HUES48 (cell line): ENCODE measurements around the gene PTPRD.

Experiments used
- H3K27ac ChIP-seq: one replicate; pipeline ENCODE4 v1.7.0; 2013; ENCODE audit warnings: low read depth, low read length, inconsistent platforms
- H3K27me3 ChIP-seq: 2 replicates; pipeline ENCODE4 v1.6.1; 2013; ENCODE audit warnings: mild to moderate bottlenecking, low read length; ENCODE audit not compliant: control insufficient read depth, insufficient read depth
- H3K36me3 ChIP-seq: 2 replicates; pipeline ENCODE4 v1.6.1; 2013; ENCODE audit warnings: low read length; ENCODE audit not compliant: control insufficient read depth, insufficient read depth
- H3K4me1 ChIP-seq: 2 replicates; pipeline ENCODE4 v1.6.1; 2013; ENCODE audit warnings: mild to moderate bottlenecking, low read length; ENCODE audit not compliant: control insufficient read depth, insufficient read depth
- H3K4me3 ChIP-seq: 2 replicates; pipeline ENCODE4 v1.5.1; 2013; ENCODE audit warnings: mild to moderate bottlenecking, low read depth, low read length
- H3K9ac ChIP-seq: 2 replicates; pipeline ENCODE4 v1.6.1; 2013; ENCODE audit warnings: mild to moderate bottlenecking, low read depth, low read length, moderate library complexity
- H3K9me3 ChIP-seq: 2 replicates; pipeline ENCODE4 v1.6.1; 2013; ENCODE audit warnings: low read length; ENCODE audit not compliant: control insufficient read depth, insufficient read depth

PTPRD gene

DNA sequence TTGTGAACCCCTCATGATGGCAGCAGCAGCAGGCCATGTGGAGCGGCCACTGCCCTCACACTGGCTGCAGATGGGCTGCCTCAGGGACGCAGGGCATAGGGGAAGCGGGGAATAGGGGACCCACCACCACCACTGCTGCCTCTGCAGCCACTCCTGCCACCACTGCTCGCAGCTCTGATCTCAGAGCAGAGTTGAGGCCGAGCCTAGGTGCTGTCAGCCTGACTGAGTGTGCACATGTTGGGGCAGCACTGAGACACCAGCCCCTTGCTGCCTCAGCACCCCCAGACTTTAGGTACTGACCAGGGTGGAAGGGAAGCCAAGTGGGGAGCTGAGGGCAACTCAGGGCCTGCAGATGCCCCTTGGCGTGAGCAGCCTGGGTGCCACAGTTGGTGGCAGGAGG is 1969.3 kb downstream of the PTPRD start:
- no peak overlapping the region for H3K27ac ChIP-seq
- H3K9ac ChIP-seq: no peak overlapping the region
- H3K27me3 ChIP-seq: no peaks in the 10 kb centered on the region
- no peaks in the 10 kb centered on the region for H3K9me3 ChIP-seq
- H3K4me1 ChIP-seq: peaks cover 16% of the 10 kb centered on the region
- no peaks in the 10 kb centered on the region for H3K36me3 ChIP-seq
- H3K4me3 ChIP-seq: no peak overlapping the region

GRCh38 chr9:8640761-8641160 is 1972.0 kb downstream of the PTPRD start:
- no peaks in the 10 kb centered on the region for H3K27me3 ChIP-seq
- H3K9ac ChIP-seq: no peak overlapping the region
- no peak overlapping the region for H3K4me3 ChIP-seq
- peaks cover 10% of the 10 kb centered on the region for H3K4me1 ChIP-seq
- no peaks in the 10 kb centered on the region for H3K36me3 ChIP-seq
- H3K9me3 ChIP-seq: no peaks in the 10 kb centered on the region
- H3K27ac ChIP-seq: no peak overlapping the region

DNA sequence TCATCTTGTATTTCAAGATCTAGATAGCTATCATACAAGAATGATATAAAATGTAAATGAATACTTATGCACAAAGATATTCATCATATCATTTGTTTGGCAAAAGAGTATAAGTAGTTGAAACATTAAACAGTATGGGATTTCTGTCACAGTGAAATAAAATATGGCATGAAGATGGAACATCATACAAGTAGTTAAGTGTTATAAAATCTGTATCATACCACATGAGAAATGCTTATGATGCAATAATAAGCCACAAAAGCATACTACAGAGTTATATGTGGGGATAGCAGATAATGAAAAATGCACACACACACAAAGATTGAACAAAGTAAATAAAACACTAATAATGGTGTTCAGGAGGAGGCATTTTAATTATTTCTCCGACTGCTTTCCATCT is 1975.2 kb downstream of the PTPRD start:
- Histone ChIP-seq H3K4me3 (no peak overlapping the region), H3K27me3 (no peaks in the 10 kb centered on the region), H3K9ac (no peak overlapping the region), H3K4me1 (peaks cover 9% of the 10 kb centered on the region), H3K9me3 (no peaks in the 10 kb centered on the region), H3K36me3 (no peaks in the 10 kb centered on the region), H3K27ac (no peak overlapping the region)

GRCh38 chr9:8633784-8634183 is 1979.0 kb downstream of the PTPRD start:
- Histone ChIP-seq H3K36me3 (no peaks in the 10 kb centered on the region), H3K9me3 (no peaks in the 10 kb centered on the region), H3K27me3 (no peaks in the 10 kb centered on the region), H3K27ac (no peak overlapping the region), H3K9ac (no peak overlapping the region), H3K4me1 (no peaks in the 10 kb centered on the region; the same call in 1 of the 2 replicates), H3K4me3 (no peak overlapping the region)

- H3K27ac ChIP-seq: no peak overlapping the region
- peaks cover 11% of the 10 kb centered on the region for H3K4me1 ChIP-seq
- H3K9ac ChIP-seq: no peak overlapping the region
- H3K36me3 ChIP-seq: no peaks in the 10 kb centered on the region
- H3K27me3 ChIP-seq: no peaks in the 10 kb centered on the region
- no peaks in the 10 kb centered on the region for H3K9me3 ChIP-seq
- no peak overlapping the region for H3K4me3 ChIP-seq
Observed at GRCh38 chr9:8632493-8632892, 1980.3 kb downstream of the PTPRD start.

- Histone ChIP-seq H3K27me3 (no peaks in the 10 kb centered on the region), H3K9me3 (no peaks in the 10 kb centered on the region), H3K9ac (no peak overlapping the region), H3K27ac (no peak overlapping the region), H3K4me1 (peaks cover 14% of the 10 kb centered on the region), H3K4me3 (no peak overlapping the region), H3K36me3 (no peaks in the 10 kb centered on the region)
Observed at GRCh38 chr9:8628791-8629190, 1984.0 kb downstream of the PTPRD start.

- Histone ChIP-seq H3K9me3 (no peaks in the 10 kb centered on the region), H3K27me3 (no peaks in the 10 kb centered on the region), H3K9ac (no peak overlapping the region), H3K36me3 (no peaks in the 10 kb centered on the region), H3K4me1 (peaks cover 14% of the 10 kb centered on the region), H3K4me3 (no peak overlapping the region), H3K27ac (no peak overlapping the region)
Observed at GRCh38 chr9:8627976-8628679, 1984.7 kb downstream of the PTPRD start.

- H3K4me1 ChIP-seq: peaks cover 12% of the 10 kb centered on the region
Observed at GRCh38 chr9:8622871-8623270, 1989.9 kb downstream of the PTPRD start.

DNA sequence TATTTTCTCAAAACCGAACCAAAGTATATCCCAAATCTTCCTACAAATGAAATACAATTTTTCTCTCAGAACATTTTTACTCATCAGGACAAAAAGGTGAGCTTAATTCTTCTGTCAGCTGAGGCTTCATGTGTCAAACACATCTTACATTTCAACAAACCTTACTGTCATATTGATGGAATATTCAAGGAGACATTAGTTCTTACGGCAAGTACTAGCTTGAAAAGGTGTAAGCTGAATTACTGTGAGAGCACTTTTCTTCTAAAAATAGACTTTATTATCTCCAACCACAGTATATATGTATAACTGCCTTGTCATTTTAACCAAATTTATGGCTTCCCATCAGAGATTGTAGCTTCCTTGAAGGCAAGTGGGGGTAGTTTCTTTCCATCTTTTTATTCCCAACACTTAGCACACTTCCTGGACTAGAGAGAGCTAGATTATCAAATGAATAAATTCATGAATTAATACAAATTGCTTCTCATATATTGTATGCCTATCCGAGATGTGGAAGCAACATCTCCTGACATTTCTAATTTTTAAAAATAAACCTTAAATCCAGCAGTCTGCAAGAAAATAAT is 1990.5 kb downstream of the PTPRD start:
- H3K27me3 ChIP-seq: no peaks in the 10 kb centered on the region
- no peak overlapping the region for H3K9ac ChIP-seq
- H3K9me3 ChIP-seq: no peaks in the 10 kb centered on the region
- H3K27ac ChIP-seq: no peak overlapping the region
- H3K4me3 ChIP-seq: no peak overlapping the region
- peaks cover 8% of the 10 kb centered on the region; the same call in 1 of the 2 replicates for H3K4me1 ChIP-seq
- H3K36me3 ChIP-seq: no peaks in the 10 kb centered on the region

More at GRCh38 chr9:8622871-8623270, 1989.9 kb downstream of the PTPRD start:
- no peak overlapping the region for H3K9ac ChIP-seq
- no peak overlapping the region for H3K27ac ChIP-seq
- no peaks in the 10 kb centered on the region for H3K27me3 ChIP-seq
- H3K4me3 ChIP-seq: no peak overlapping the region
- no peaks in the 10 kb centered on the region for H3K9me3 ChIP-seq
- no peaks in the 10 kb centered on the region for H3K36me3 ChIP-seq

DNA sequence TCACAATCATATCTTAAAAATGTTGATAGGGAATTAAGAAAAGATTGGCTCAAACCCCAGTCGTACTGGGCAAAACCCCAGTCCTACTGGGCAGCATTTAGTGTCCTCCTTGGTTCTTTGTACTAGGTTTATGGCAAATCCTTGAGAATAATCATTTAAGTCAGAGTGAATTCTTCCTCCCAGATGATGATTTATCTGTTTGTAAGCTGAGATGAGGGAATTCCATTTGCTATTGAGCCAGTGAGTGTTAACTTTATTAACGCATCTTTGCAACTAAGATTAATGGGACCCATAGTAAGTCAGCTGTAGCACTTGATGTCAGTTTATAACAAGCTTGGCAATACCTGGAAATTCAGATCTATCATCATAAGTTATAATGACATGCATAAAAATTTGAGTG is 1991.4 kb downstream of the PTPRD start:
- no peaks in the 10 kb centered on the region for H3K27me3 ChIP-seq

DNA sequence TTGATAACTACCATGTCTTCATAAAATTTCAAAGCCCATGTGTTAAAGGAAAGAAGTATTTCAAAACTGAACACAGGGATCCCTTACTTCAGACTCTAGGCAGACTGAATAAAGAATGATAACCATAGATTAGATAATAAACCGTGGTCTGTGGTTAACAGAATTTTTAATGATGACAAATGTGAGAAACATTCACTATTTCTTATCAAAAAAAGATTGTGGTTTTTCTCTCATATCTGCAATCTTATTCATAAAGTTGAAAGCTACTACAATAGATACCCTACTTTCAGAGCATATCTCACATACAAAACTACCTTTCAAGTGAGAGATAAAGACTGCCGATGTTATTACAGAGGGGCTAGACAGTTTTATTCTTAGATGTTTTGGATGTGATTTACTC is 1996.4 kb downstream of the PTPRD start:
- no peaks in the 10 kb centered on the region for H3K36me3 ChIP-seq
- H3K4me1 ChIP-seq: peaks cover 41% of the 10 kb centered on the region
- H3K4me3 ChIP-seq: no peak overlapping the region
- no peaks in the 10 kb centered on the region for H3K27me3 ChIP-seq
- no peaks in the 10 kb centered on the region for H3K9me3 ChIP-seq
- H3K27ac ChIP-seq: no peak overlapping the region
- no peak overlapping the region for H3K9ac ChIP-seq

More for the DNA sequence above, 1991.4 kb downstream of the PTPRD start:
- H3K36me3 ChIP-seq: no peaks in the 10 kb centered on the region
- no peak overlapping the region for H3K27ac ChIP-seq
- no peak overlapping the region for H3K4me3 ChIP-seq
- H3K9ac ChIP-seq: no peak overlapping the region
- peaks cover 8% of the 10 kb centered on the region; the same call in 1 of the 2 replicates for H3K4me1 ChIP-seq
- no peaks in the 10 kb centered on the region for H3K9me3 ChIP-seq
